Trophoblast cell (in vitro differentiated cells and primary cell): ENCODE results near the gene FAM20C.

Experiments used
- DNase-seq, 2 donors: peaks; one replicate each; pipeline ENCODE4 v3.0.0-alpha.2; 2016
- H2AFZ ChIP-seq: 2 replicates; pipeline ENCODE4 v1.6.1; 2013; ENCODE audit warnings: low read length, moderate library complexity, mild to moderate bottlenecking; ENCODE audit not compliant: insufficient read depth, poor library complexity
- H2AK5ac ChIP-seq: 2 replicates; pipeline ENCODE4 v1.6.1; 2013; ENCODE audit warnings: mild to moderate bottlenecking, low read length
- H2BK120ac ChIP-seq: 2 replicates; pipeline ENCODE4 v1.6.1; 2013; ENCODE audit warnings: low read length, mild to moderate bottlenecking, moderate library complexity; ENCODE audit not compliant: insufficient read depth, poor library complexity
- H2BK12ac ChIP-seq: 2 replicates; pipeline ENCODE4 v1.6.1; 2013; ENCODE audit warnings: mild to moderate bottlenecking, low read length, moderate library complexity
- H2BK5ac ChIP-seq: 2 replicates; pipeline ENCODE4 v1.6.1; 2013; ENCODE audit warnings: low read length, low read depth, moderate library complexity, mild to moderate bottlenecking; ENCODE audit not compliant: poor library complexity
- H3K14ac ChIP-seq: 2 replicates; pipeline ENCODE4 v1.6.1; 2013; ENCODE audit warnings: mild to moderate bottlenecking, low read length
- H3K18ac ChIP-seq: 2 replicates; pipeline ENCODE4 v1.6.1; 2013; ENCODE audit warnings: mild to moderate bottlenecking, low read length
- H3K23ac ChIP-seq: 2 replicates; pipeline ENCODE4 v1.6.1; 2013; ENCODE audit warnings: low read length
- H3K27ac ChIP-seq: 2 replicates; pipeline ENCODE4 v1.5.1; 2013; ENCODE audit warnings: low read depth, mild to moderate bottlenecking, inconsistent platforms, low read length, moderate library complexity
- H3K27me3 ChIP-seq: 2 replicates; pipeline ENCODE4 v1.6.1; 2013; ENCODE audit warnings: inconsistent platforms, mild to moderate bottlenecking, low read length, moderate library complexity; ENCODE audit not compliant: insufficient read depth
- H3K36me3 ChIP-seq, 2 experiments: 1 replicate in 1 of 2; 2 replicates in 1 of 2; pipeline ENCODE4 v1.6.1; 2013; ENCODE audit warnings: low read length in 2 of 2, mild to moderate bottlenecking in 2 of 2, moderate library complexity in 1 of 2; ENCODE audit not compliant: insufficient read depth in 2 of 2, control insufficient read depth in 1 of 2
- H3K4ac ChIP-seq: 2 replicates; pipeline ENCODE4 v1.6.1; 2013; ENCODE audit warnings: low read depth, mild to moderate bottlenecking, low read length, moderate library complexity
- H3K4me1 ChIP-seq, 2 experiments: 1 replicate in 1 of 2; 2 replicates in 1 of 2; pipeline ENCODE4 v1.6.1; 2013; ENCODE audit warnings: low read length in 2 of 2, mild to moderate bottlenecking in 2 of 2, moderate library complexity in 1 of 2; ENCODE audit not compliant: insufficient read depth in 2 of 2, control insufficient read depth in 1 of 2
- H3K4me2 ChIP-seq: 2 replicates; pipeline ENCODE4 v1.6.1; 2013; ENCODE audit warnings: inconsistent platforms, mild to moderate bottlenecking, low read length, moderate library complexity
- H3K4me3 ChIP-seq: 2 replicates; pipeline ENCODE4 v1.5.1; 2013; ENCODE audit warnings: mild to moderate bottlenecking, low read depth, low read length, inconsistent platforms
- H3K79me1 ChIP-seq: one replicate; pipeline ENCODE4 v1.6.1; 2013; ENCODE audit warnings: low read length
- H3K79me2 ChIP-seq: 2 replicates; pipeline ENCODE4 v1.6.1; 2013; ENCODE audit warnings: low read length, mild to moderate bottlenecking; ENCODE audit not compliant: control insufficient read depth, insufficient read depth, poor library complexity
- H3K9ac ChIP-seq: 2 replicates; pipeline ENCODE4 v1.6.1; 2013; ENCODE audit warnings: mild to moderate bottlenecking, low read length
- H3K9me3 ChIP-seq: 2 replicates; pipeline ENCODE4 v1.6.1; 2013; ENCODE audit warnings: low read depth, mild to moderate bottlenecking, control low read depth, inconsistent platforms, low read length; ENCODE audit not compliant: insufficient read depth
- H4K12ac ChIP-seq: 2 replicates; pipeline ENCODE4 v1.6.1; 2013; ENCODE audit warnings: low read depth, mild to moderate bottlenecking, low read length, moderate library complexity
- H4K8ac ChIP-seq: 2 replicates; pipeline ENCODE4 v1.6.1; 2013; ENCODE audit warnings: low read depth, mild to moderate bottlenecking, low read length, moderate library complexity
- H4K91ac ChIP-seq: one replicate; pipeline ENCODE4 v1.6.1; 2013; ENCODE audit warnings: low read depth, mild to moderate bottlenecking, low read length, moderate library complexity
- whole genome bisulfite sequencing: extraction: QIAGEN DNeasy Blood & Tissue Kit; methylation state at CpG from one replicate; pipeline ENCODE4 v1.1.7; 2013; ENCODE audit warnings: missing lambda C conversion rate; ENCODE audit not compliant: insufficient read length, insufficient coverage; ENCODE audit errors: extremely low coverage; 5-methylcytosine and 5-hydroxymethylcytosine counted together

The FAM20C gene

GRCh38 chr7:279821-280220, 87.5 kb downstream of the FAM20C start:
- Histone ChIP-seq H2AFZ (no peak overlapping the region), H3K4me1 (no peaks in the 10 kb centered on the region), H3K18ac (no peak overlapping the region), H3K23ac (no peak overlapping the region), H3K4ac (no peak overlapping the region), H2BK5ac (no peak overlapping the region), H3K27me3 (no peaks in the 10 kb centered on the region), H4K8ac (no peak overlapping the region), H3K4me2 (no peak overlapping the region), H4K12ac (no peak overlapping the region), H4K91ac (no peak overlapping the region), H3K79me1 (no peaks in the 10 kb centered on the region), H3K36me3 (no peaks in the 10 kb centered on the region), H2AK5ac (no peak overlapping the region), H2BK12ac (no peak overlapping the region), H3K9ac (no peak overlapping the region), H3K79me2 (no peaks in the 10 kb centered on the region), H3K9me3 (peaks cover 19% of the 10 kb centered on the region), H3K14ac (no peak overlapping the region), H3K4me3 (no peak overlapping the region), H3K27ac (no peak overlapping the region), H2BK120ac (no peak overlapping the region)
- WGBS: no CpG with 5 or more reads among the region's 10 CpGs
- no peak for DNase-seq

DNA sequence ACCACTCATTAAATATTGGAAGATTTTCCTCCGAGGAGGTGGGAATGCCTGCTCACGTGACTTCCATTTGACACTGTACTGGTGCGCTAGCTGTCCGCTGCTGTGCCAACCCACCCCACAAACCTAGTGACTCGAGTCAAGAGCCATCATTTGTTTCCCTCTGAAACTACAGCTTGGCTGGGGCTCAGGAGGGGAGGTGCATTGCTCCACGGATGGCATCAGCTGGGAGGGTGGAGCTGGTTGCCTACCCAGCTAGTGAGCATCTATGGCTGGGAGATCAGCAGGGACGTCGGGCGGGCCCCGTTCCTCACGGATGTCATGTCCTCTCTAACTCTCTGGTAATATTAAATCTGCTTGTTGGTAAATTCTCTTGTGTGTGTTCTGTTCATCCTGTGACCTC, 88.1 kb downstream of the FAM20C start:
- Histone ChIP-seq H3K4me2 (no peak overlapping the region), H3K18ac (no peak overlapping the region), H3K79me1 (no peaks in the 10 kb centered on the region), H3K27me3 (no peaks in the 10 kb centered on the region), H2BK5ac (no peak overlapping the region), H3K27ac (no peak overlapping the region), H4K91ac (no peak overlapping the region), H3K4me3 (no peak overlapping the region), H4K12ac (no peak overlapping the region), H3K9ac (no peak overlapping the region), H3K9me3 (peaks cover 19% of the 10 kb centered on the region), H3K23ac (no peak overlapping the region), H2BK12ac (no peak overlapping the region), H2AK5ac (no peak overlapping the region), H3K79me2 (no peaks in the 10 kb centered on the region), H2AFZ (no peak overlapping the region), H2BK120ac (no peak overlapping the region), H3K4me1 (no peaks in the 10 kb centered on the region), H4K8ac (no peak overlapping the region), H3K4ac (no peak overlapping the region), H3K14ac (no peak overlapping the region), H3K36me3 (no peaks in the 10 kb centered on the region)
- no CpG with 5 or more reads among the region's 11 CpGs for WGBS
- DNase-seq: no peak

DNA sequence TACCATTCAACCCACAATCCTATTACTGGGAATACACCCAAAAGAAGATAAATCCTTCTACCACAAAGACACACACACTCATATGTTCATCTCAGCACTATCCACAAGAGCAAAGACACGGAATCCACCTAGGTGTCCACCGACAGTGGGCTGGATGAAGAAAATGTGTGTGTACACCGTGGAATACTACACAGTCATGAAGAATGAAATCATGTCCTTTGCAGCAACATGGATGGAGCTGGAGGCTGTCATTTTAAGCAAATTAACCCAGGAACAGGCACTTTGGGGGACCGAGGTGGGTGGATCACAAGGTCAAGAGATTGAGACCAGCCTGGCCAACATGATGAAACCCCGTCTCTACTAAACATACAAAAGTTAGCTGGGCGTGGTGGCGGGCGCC, 89.3 kb downstream of the FAM20C start:
- no peak overlapping the region for H2AFZ ChIP-seq
- H3K27me3 ChIP-seq: no peaks in the 10 kb centered on the region
- no peak overlapping the region for H3K23ac ChIP-seq
- no peak overlapping the region for H2AK5ac ChIP-seq
- H3K79me2 ChIP-seq: no peaks in the 10 kb centered on the region
- peaks cover 8% of the 10 kb centered on the region for H3K9me3 ChIP-seq
- H3K4me2 ChIP-seq: no peak overlapping the region
- no peak overlapping the region for H4K91ac ChIP-seq
- WGBS: no CpG with 5 or more reads among the region's 8 CpGs
- H3K9ac ChIP-seq: no peak overlapping the region
- no peak overlapping the region for H3K4me3 ChIP-seq
- H3K4ac ChIP-seq: no peak overlapping the region
- H2BK12ac ChIP-seq: no peak overlapping the region
- no peak overlapping the region for H4K12ac ChIP-seq
- H4K8ac ChIP-seq: no peak overlapping the region
- H3K27ac ChIP-seq: no peak overlapping the region
- no peak overlapping the region for H2BK5ac ChIP-seq
- H3K14ac ChIP-seq: no peak overlapping the region
- no peaks in the 10 kb centered on the region for H3K79me1 ChIP-seq
- no peaks in the 10 kb centered on the region for H3K4me1 ChIP-seq
- no peak overlapping the region for H2BK120ac ChIP-seq
- DNase-seq: no peak
- no peak overlapping the region for H3K18ac ChIP-seq
- no peaks in the 10 kb centered on the region for H3K36me3 ChIP-seq

- Histone ChIP-seq H3K9ac (no peak overlapping the region), H4K8ac (no peak overlapping the region), H3K23ac (no peak overlapping the region), H3K79me1 (no peaks in the 10 kb centered on the region), H3K18ac (no peak overlapping the region), H2BK5ac (no peak overlapping the region), H4K12ac (no peak overlapping the region), H3K4me1 (no peaks in the 10 kb centered on the region), H3K36me3 (no peaks in the 10 kb centered on the region), H2AK5ac (no peak overlapping the region), H3K27me3 (no peaks in the 10 kb centered on the region), H3K27ac (no peak overlapping the region), H3K4me3 (no peak overlapping the region), H3K4me2 (no peak overlapping the region), H3K9me3 (peaks cover 7% of the 10 kb centered on the region), H3K14ac (no peak overlapping the region), H3K79me2 (no peaks in the 10 kb centered on the region), H4K91ac (no peak overlapping the region), H3K4ac (no peak overlapping the region), H2BK12ac (no peak overlapping the region), H2AFZ (no peak overlapping the region), H2BK120ac (no peak overlapping the region)
- DNase-seq: no peak
- WGBS: no CpG with 5 or more reads among the region's 25 CpGs
These were observed 90.2 kb downstream of the FAM20C start for GRCh38 chr7:282621-283020.
